GM23338 (cell line): ENCODE data around the gene ALMS1. TPM values are rescaled to one million over a fixed set of nuclear protein-coding genes. Genes with fewer than 3 reads are reported as not detected.

Source experiments
- ATAC-seq: fragments of 200-7000 bp; cut with Tn5 transposase; 3 replicates; pipeline ENCODE4 v1.9.1; 2020
- DNase-seq: peaks from one replicate; pipeline ENCODE4 v3.0.0-alpha.2; 2015; ENCODE audit warnings: low spot score
- H2AFZ ChIP-seq: fragments of 200-600 bp; sonication (generic); 2 replicates; pipeline ENCODE4 v1.8.0; 2016; ENCODE audit warnings: antibody characterized with exemption, mild to moderate bottlenecking, moderate library complexity
- H3F3A ChIP-seq: fragments of 200-600 bp; sonication (generic); replicated peaks from 2 replicates; pipeline ENCODE4 v1.8.0; 2017; ENCODE audit warnings: antibody characterized with exemption, mixed run types, low read depth
- H3K27ac ChIP-seq: fragments of 200-600 bp; sonication (generic); 2 replicates; pipeline ENCODE4 v1.6.1; 2016; ENCODE audit warnings: low read depth
- H3K27me3 ChIP-seq: fragments of 200-600 bp; sonication (generic); 2 replicates; pipeline ENCODE4 v1.8.0; 2016; ENCODE audit warnings: mild to moderate bottlenecking, mixed run types, moderate library complexity; ENCODE audit not compliant: insufficient read depth
- H3K36me3 ChIP-seq: fragments of 200-600 bp; sonication (generic); 2 replicates; pipeline ENCODE4 v1.8.0; 2016; ENCODE audit warnings: mild to moderate bottlenecking; ENCODE audit not compliant: insufficient read depth
- H3K4me1 ChIP-seq: fragments of 200-600 bp; sonication (generic); 2 replicates; pipeline ENCODE4 v1.8.0; 2016; ENCODE audit warnings: mild to moderate bottlenecking, moderate library complexity; ENCODE audit not compliant: insufficient read depth
- H3K4me2 ChIP-seq: fragments of 200-600 bp; sonication (generic); 2 replicates; pipeline ENCODE4 v1.7.1; 2017; ENCODE audit warnings: mixed run types
- H3K4me3 ChIP-seq: fragments of 200-600 bp; sonication (generic); 2 replicates; pipeline ENCODE4 v1.6.1; 2016; ENCODE audit warnings: mixed run types
- H3K79me2 ChIP-seq: fragments of 200-600 bp; sonication (generic); replicated peaks from 2 replicates; pipeline ENCODE4 v1.8.0; 2017; ENCODE audit warnings: mild to moderate bottlenecking; ENCODE audit not compliant: insufficient read depth
- H3K9me2 ChIP-seq: fragments of 200-600 bp; sonication (generic); 2 replicates; pipeline ENCODE4 v1.8.0; 2017; ENCODE audit not compliant: insufficient read depth
- H4K20me1 ChIP-seq: fragments of 200-600 bp; sonication (generic); replicated peaks from 2 replicates; pipeline ENCODE4 v1.8.0; 2017; ENCODE audit warnings: mild to moderate bottlenecking; ENCODE audit not compliant: insufficient read depth
- H3K27ac Mint-ChIP-seq: 2 replicates; pipeline ENCODE4 v1.8.0; 2020; ENCODE audit warnings: inconsistent platforms, mild to moderate bottlenecking, moderate library complexity, mixed read lengths
- H3K27me3 Mint-ChIP-seq: 3 replicates; pipeline ENCODE4 v1.8.0; 2022; ENCODE audit warnings: low read depth, mild to moderate bottlenecking, moderate library complexity, mixed read lengths, inconsistent platforms; ENCODE audit not compliant: insufficient read depth, poor library complexity
- H3K36me3 Mint-ChIP-seq: 3 replicates; pipeline ENCODE4 v1.8.0; 2021; ENCODE audit warnings: low read depth, mild to moderate bottlenecking, inconsistent platforms, moderate library complexity, mixed read lengths
- H3K4me1 Mint-ChIP-seq: 3 replicates; pipeline ENCODE4 v1.8.0; 2020; ENCODE audit warnings: mild to moderate bottlenecking, inconsistent platforms, mixed read lengths
- H3K4me3 Mint-ChIP-seq: 3 replicates; pipeline ENCODE4 v1.8.0; 2021; ENCODE audit warnings: moderate library complexity, mild to moderate bottlenecking, inconsistent platforms, mixed read lengths
- H3K9me3 Mint-ChIP-seq: 3 replicates; pipeline ENCODE4 v1.8.0; 2020; ENCODE audit warnings: moderate library complexity, mild to moderate bottlenecking, inconsistent platforms, mixed read lengths
- JUNB ChIP-seq: IDR thresholded peaks from one replicate; pipeline ENCODE4 v1.6.1; 2016; ENCODE audit warnings: antibody characterized with exemption; ENCODE audit not compliant: unreplicated experiment
- NANOG ChIP-seq: IDR thresholded peaks from 2 replicates; pipeline ENCODE4 v1.6.1; 2016; ENCODE audit warnings: antibody characterized with exemption, borderline replicate concordance
- POLR2AphosphoS5 ChIP-seq: IDR thresholded peaks from 2 replicates; pipeline ENCODE4 v1.6.1; 2016; ENCODE audit warnings: antibody characterized with exemption, low read depth
- REST ChIP-seq: IDR thresholded peaks from one replicate; pipeline ENCODE4 v1.6.1; 2018; ENCODE audit warnings: antibody characterized with exemption; ENCODE audit not compliant: unreplicated experiment
- ZNF114 ChIP-seq: fragments of 250-450 bp; sonication (Bioruptor Pico); IDR thresholded peaks from 2 replicates; pipeline ENCODE4 v1.5.0; 2020; ENCODE audit warnings: mild to moderate bottlenecking, moderate library complexity
- ZNF331 ChIP-seq: fragments of 250-450 bp; sonication (Bioruptor Pico); IDR thresholded peaks from 2 replicates; pipeline ENCODE4 v1.5.0; 2020; ENCODE audit warnings: low read depth, mild to moderate bottlenecking, moderate library complexity
- polyA plus RNA-seq: library from polyadenylated mRNA; unstranded; fragments of >200 nt; fragmentation: Nextera tagmentation; extraction: Ambion mirVana; gene quantifications from 2 replicates; pipeline ENCODE4 v1.2.1, GENCODE V29; 2016
- total RNA-seq: library from RNA; depleted of rRNA; stranded (reverse); fragments of >200 nt; shearing (Covaris generic); gene quantifications from 2 replicates; pipeline ENCODE4 v1.2.3, GENCODE V29; 2014

The ALMS1 gene
- total and polyA plus RNA-seq, 2 experiments from 2014 or later, result 38.8 to 65.7 TPM

- Mint-ChIP-seq H3K27me3 (no peaks in the 10 kb centered on the region), H3K4me3 (no peak overlapping the region), H3K36me3 (peaks cover 27% of the 10 kb centered on the region), H3K27ac (no peak overlapping the region), H3K4me1 (no peaks in the 10 kb centered on the region), H3K9me3 (peaks cover 57% of the 10 kb centered on the region)
- Histone ChIP-seq H3K9me2 (no peaks in the 10 kb centered on the region), H3K79me2 (no peaks in the 10 kb centered on the region), H3K27me3 (no peaks in the 10 kb centered on the region), H3K4me2 (no peak overlapping the region), H3K36me3 (no peaks in the 10 kb centered on the region), H2AFZ (no peak overlapping the region), H4K20me1 (no peaks in the 10 kb centered on the region), H3K4me3 (no peak overlapping the region), H3K27ac (no peak overlapping the region), H3F3A (no peaks in the 10 kb centered on the region), H3K4me1 (no peaks in the 10 kb centered on the region)
- TF ChIP-seq POLR2AphosphoS5, result no peak
- TF ChIP-seq NANOG, result no peak
- TF ChIP-seq REST, result no peak
- no peak for TF ChIP-seq ZNF331 (CRISPR knock-in tag)
- DNase-seq (no peak), ATAC-seq (no peak)
Observed at GRCh38 chr2:73638429-73638828, 252.8 kb downstream of the ALMS1 start.

DNA sequence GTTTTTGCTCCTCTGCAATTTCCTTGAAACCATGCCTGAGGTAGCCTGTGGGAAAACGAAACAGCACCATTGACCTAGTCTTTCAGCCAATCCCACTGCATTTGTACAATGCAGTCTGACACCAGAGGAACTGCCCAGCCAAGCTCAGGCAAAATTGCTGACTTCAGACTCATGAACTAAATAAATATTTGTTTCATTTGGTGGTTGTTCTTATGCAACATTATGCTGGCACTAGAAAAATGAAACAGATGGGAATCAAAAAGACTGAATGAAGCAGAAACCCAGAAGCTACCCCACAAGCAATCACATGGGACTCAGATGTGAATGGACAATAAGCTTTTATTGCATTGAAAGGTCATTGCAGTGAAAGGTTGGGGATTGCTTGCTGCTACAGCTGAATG lies 254.9 kb downstream of the ALMS1 start:
- H3K36me3 ChIP-seq, result no peaks in the 10 kb centered on the region
- no peak overlapping the region for H3K27ac ChIP-seq
- DNase-seq (no peak), ATAC-seq (no peak)
- H2AFZ ChIP-seq, result no peak overlapping the region
- H3K27ac Mint-ChIP-seq, result no peak overlapping the region
- no peaks in the 10 kb centered on the region for H3K9me2 ChIP-seq
- H3K27me3 Mint-ChIP-seq, result peaks cover 2% of the 10 kb centered on the region
- no peaks in the 10 kb centered on the region for H3K79me2 ChIP-seq
- H3K36me3 Mint-ChIP-seq, result peaks cover 27% of the 10 kb centered on the region
- no peaks in the 10 kb centered on the region for H3K4me1 ChIP-seq
- H3K4me2 ChIP-seq, result no peak overlapping the region
- H4K20me1 ChIP-seq, result no peaks in the 10 kb centered on the region
- H3K27me3 ChIP-seq, result no peaks in the 10 kb centered on the region
- no peak overlapping the region for H3K4me3 Mint-ChIP-seq
- H3K4me1 Mint-ChIP-seq, result no peaks in the 10 kb centered on the region
- H3F3A ChIP-seq, result no peaks in the 10 kb centered on the region
- TF ChIP-seq JUNB (no peak), REST (no peak), ZNF114 (CRISPR knock-in tag) (no peak)
- H3K9me3 Mint-ChIP-seq, result peaks cover 57% of the 10 kb centered on the region
- no peak overlapping the region for H3K4me3 ChIP-seq
